GM21786 (cell line): ENCODE measurements around the gene KCNAB1.

Experiments used
- ATAC-seq: cut with Tn5 transposase; IDR thresholded peaks from one replicate; pipeline ENCODE4 v1.9.1; 2021; ENCODE audit not compliant: unreplicated experiment

Gene KCNAB1

GRCh38 chr3:156519758-156520162, 399.4 kb downstream of the KCNAB1 start:
- peak; percentile 78 for ATAC-seq

- ATAC-seq, result no peak
These were observed 402.3 kb downstream of the KCNAB1 start for GRCh38 chr3:156522673-156523072.

GRCh38 chr3:156525808-156526207, 405.4 kb downstream of the KCNAB1 start:
- no peak for ATAC-seq

- ATAC-seq, result no peak
These were observed 406.7 kb downstream of the KCNAB1 start for GRCh38 chr3:156527060-156527459.

GRCh38 chr3:156530980-156531379, 410.6 kb downstream of the KCNAB1 start:
- ATAC-seq, result no peak

GRCh38 chr3:156532730-156533129, 412.4 kb downstream of the KCNAB1 start:
- no peak for ATAC-seq

- ATAC-seq, result no peak
These were observed 412.8 kb downstream of the KCNAB1 start for GRCh38 chr3:156533205-156533604.

- no peak for ATAC-seq
These were observed 414.8 kb downstream of the KCNAB1 start for GRCh38 chr3:156535162-156535627.

- ATAC-seq, result no peak
These were observed 415.4 kb downstream of the KCNAB1 start for GRCh38 chr3:156535798-156536197.

- ATAC-seq, result no peak
These were observed 416.3 kb downstream of the KCNAB1 start for GRCh38 chr3:156536524-156537316.

GRCh38 chr3:156539051-156539450, 418.7 kb downstream of the KCNAB1 start:
- no peak for ATAC-seq

GRCh38 chr3:156539802-156540201, 419.4 kb downstream of the KCNAB1 start:
- no peak for ATAC-seq

- no peak for ATAC-seq
These were observed 422.0 kb downstream of the KCNAB1 start for GRCh38 chr3:156542101-156543042.

GRCh38 chr3:156543043-156543555, 422.7 kb downstream of the KCNAB1 start:
- no peak for ATAC-seq

GRCh38 chr3:156547637-156548036, 427.3 kb downstream of the KCNAB1 start:
- ATAC-seq, result no peak

- no peak for ATAC-seq
These were observed 427.8 kb downstream of the KCNAB1 start for GRCh38 chr3:156548041-156548687.

GRCh38 chr3:156548902-156549301, 428.5 kb downstream of the KCNAB1 start:
- ATAC-seq, result no peak

GRCh38 chr3:156551261-156551660, 430.9 kb downstream of the KCNAB1 start:
- no peak for ATAC-seq

- ATAC-seq, result no peak
These were observed 431.4 kb downstream of the KCNAB1 start for GRCh38 chr3:156551746-156552145.

- no peak for ATAC-seq
These were observed 432.6 kb downstream of the KCNAB1 start for GRCh38 chr3:156552973-156553372.
